ENCODE results near the gene TEAD2.
"Not testable (repeated sequence)": the region's sequence is repeated elsewhere in the genome, so short reads cannot be mapped to it uniquely, and the experiment has no call there.

The TEAD2 gene

DNA sequence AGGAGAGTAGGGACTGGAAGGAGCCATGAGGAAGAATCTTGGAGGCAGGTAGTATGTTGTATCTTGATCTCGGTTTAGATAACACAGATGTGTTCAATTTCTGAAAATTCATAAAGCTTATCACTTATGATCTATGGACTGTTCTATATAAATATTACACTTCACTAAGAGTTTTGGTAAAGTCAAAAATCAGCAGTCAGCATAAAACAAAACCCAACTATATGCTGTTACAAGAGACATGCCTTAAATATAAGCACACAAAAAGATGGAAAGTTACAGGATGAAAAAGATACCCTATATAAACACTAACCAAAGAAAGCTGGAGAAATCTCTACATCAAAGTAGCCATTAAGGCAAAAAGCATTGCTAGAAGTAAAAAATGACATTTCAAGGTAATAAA lies 21.4 kb upstream of the TEAD2 start:
- no peak for DNase-seq

- no peak for DNase-seq
Observed at GRCh38 chr19:49382639-49383038, 20.4 kb upstream of the TEAD2 start.

DNA sequence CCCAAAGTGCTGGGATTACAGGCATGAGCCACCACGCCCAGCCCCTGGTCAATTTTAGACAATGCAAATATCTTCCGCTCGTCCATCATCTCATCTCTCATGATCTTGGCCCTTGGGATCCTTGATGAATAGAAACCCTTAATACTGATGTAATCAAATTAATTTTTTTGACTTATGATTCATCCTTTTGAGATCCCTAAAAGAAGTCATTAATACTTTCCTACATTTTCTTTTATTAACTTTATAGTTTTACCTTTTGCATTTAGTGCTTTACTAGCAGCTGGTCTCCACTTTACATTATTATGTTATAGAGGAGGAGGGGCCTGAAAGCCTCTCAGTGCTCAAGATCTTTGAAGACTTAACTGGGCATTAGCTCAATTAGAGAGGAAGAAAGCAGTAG lies 18.2 kb upstream of the TEAD2 start:
- no peak for DNase-seq

- DNase-seq, result no peak
Observed at GRCh38 chr19:49378512-49378911, 16.3 kb upstream of the TEAD2 start.

- DNase-seq, result no peak
Observed at GRCh38 chr19:49374665-49375434, 12.6 kb upstream of the TEAD2 start.

DNA sequence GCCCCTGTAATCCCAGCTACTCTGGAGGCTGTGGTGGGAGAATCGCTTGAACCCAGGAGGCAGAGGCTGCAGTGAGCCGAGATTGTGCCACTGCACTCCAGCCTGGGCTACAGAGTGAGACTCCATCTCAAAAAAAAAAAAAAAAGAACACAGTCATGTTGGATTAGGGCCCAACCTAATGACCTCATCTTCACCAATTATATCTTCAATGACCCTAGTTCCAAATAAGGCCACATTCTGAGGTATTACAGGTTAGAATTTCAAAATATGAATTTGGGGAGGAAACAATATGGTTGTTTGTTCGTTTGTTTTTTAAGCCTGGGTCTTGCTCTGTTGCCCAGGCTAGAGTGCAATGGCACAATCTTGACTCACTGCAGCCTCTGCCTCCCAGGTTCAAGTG lies 11.0 kb upstream of the TEAD2 start:
- DNase-seq, result not testable (repeated sequence)

DNA sequence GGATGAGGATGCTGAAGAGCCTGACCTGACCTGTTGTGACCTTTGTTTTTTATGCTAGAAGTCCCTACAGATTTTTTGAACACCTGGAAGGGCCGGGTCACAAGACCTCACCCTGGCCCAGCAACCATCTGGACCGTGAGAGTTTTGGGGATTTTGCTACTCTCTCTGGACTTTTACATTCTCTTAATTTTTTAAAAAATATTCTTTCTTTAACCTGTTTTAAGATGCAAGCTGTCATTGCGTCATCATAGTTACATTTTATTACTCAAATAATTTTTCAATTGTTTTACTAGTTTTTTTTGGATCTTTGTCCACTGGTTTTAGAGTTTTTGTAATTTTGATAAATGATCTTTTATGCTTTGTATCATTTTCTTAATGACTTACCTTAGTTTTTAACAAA lies 9.0 kb upstream of the TEAD2 start:
- no peak for DNase-seq

DNA sequence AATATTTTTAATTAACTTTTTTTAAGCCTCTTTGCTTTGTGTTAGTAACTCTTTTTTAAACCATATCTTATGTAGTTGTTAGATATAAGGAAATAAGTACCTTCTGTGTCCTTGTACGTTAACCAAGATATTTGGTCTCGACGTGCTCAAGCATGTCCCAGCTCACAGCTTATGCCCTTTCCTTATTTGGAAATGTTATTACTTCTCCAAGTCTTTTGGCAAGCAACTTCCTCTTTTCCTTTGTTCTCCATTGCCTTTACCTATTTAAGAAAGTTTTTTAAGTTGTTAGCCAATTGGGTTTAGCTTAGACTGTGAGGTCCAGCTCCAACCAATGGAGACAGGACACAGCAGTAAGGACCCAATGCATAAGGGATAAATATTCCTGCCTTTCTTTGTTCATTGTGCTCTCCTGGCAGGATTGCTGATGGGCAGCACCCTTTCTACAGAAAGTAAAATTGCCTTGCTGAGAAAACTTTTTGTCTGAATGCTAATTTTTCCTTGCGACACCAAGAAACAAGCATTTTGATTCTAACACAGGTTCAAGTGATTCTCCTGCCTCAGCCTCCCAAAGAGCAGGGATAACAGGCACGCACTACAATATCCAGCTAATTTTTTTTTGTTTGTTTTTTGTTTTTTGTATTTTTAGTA lies 6.6 kb upstream of the TEAD2 start:
- DNase-seq, result no peak

DNA sequence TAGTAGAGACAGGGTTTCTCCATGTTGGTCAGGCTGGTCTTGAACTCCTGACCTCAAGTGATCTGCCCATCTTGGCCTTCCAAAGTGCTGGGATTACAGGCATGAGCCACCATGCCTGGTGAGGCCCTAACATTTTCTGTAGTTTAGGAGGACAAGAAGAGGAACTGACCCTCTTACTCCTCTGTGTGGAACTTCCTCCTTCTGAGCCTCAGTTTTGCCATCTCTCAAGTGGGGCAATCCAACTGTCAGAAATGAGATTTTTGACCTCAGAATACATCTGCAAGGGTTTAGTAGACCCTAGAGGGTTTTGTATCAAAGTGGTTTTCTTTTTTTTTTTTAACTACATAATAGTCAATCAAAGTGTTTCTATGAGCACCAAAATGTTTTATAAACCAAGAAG lies 3.9 kb upstream of the TEAD2 start:
- no peak for DNase-seq

GRCh38 chr19:49364083-49364737 lies 2.0 kb upstream of the TEAD2 start:
- DNase-seq, result no peak

DNA sequence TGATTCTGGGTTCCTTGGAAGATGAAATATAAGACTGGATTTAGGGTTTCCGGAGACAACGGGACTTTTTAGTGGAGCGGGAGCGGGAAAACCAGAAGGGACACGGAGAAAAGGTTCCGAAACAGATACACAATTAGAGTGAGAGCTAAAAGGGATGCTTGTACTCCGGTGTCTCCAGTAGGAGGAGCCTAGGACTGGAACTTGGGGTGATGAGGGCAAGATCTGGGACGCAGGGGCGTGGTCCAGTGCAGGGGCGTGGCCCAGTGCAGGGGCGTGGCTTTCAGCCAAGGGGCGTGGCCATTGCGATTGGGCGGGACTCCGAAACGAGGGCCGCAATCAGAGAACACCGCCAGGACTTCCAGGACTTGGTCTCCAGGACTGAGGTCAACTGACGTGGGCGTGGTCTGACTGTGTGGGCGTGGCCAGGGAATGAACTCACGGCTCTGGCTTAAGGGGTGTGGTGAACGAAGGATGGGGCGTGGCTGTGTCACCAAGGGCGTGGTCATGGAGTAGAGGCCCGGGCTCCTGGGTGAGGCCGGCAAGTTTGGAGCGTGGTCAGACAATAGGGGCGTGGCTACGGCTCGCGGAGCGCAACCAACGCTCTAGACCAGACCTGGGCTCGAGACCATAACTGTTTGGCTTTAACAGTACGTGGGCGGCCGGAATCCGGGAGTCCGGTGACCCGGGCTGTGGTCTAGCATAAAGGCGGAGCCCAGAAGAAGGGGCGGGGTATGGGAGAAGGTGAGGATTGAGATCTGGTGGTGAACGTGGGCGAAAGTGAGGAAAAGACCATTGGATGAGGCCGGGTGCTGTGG lies 1.3 kb upstream of the TEAD2 start, which contains the start of gene DKKL1:
Gene DKKL1, plus strand, starts transcription at position 610 of the 815 bp plus-strand sequence. Its CDS starts 122 bp downstream, at position 732.
- DNase-seq, result no peak

DNA sequence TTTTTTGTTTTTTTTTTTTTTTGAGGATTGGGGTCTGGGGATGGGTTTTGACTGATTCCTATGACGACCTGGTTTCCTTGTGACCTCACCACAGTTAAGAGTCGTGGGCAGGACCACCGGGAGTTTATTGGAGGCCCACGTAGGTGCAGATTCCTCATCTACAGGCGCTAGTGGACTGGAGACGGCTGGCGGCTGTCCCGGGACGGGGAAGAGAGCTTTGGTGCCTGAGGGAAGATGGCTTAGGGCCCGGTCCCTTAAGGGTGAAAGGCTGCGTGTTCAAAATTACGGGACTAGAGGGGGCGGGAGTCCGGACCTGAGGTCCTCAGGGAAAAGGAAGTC lies 682 bp upstream of the TEAD2 start:
- DNase-seq, result no peak

- no peak for DNase-seq
Observed at GRCh38 chr19:49361438-49362047, 673 bp downstream of the TEAD2 start.

DNA sequence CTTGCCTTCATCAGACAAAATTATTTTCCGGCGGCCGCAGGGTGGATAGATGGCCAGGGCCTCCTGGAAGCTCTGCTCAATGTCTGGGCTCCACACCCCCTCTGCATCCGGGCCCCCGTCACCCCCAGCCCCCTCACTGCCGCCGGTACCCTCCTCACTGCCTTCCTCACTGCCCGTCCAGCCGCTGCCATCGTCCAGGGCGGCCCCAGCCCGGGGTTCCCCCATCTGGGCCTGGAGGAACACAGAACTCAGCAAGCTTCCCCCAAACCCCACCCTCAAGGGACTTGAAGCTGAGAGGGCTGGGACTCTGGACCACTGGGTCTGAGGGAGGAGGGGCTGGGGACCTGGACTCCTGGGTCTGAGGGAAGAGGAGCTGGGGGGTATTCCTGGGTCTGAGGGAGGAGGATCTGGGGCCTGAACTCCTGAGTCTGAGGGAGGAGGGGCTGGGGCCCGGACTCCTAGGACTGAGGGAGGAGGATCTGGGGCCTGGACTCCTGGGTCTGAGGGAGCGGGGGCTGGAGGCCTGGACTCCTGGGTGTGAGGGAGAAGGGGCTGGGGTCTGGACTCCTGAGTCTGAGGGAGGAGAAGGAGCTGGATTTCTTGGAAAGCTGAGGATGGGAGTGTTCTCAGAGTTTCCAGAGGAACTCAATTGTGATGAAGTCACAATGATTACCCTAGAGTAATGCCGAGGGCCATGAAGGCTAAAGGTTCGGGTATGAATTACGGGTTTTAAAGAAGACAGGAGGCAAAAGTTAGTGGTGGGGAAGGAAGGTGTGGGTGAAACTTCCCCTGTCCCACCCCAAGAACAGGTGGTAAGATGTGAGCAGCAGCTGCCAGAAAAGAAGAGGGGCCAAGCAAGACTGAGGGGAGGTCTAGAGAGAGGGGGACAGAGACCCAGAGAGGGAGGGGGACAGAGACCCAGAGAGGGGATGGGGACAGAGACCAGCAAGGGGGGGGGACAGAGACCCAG lies 2.1 kb downstream of the TEAD2 start:
- DNase-seq, result no peak

GRCh38 chr19:49357186-49357585 lies 5.0 kb downstream of the TEAD2 start:
- DNase-seq, result no peak

DNA sequence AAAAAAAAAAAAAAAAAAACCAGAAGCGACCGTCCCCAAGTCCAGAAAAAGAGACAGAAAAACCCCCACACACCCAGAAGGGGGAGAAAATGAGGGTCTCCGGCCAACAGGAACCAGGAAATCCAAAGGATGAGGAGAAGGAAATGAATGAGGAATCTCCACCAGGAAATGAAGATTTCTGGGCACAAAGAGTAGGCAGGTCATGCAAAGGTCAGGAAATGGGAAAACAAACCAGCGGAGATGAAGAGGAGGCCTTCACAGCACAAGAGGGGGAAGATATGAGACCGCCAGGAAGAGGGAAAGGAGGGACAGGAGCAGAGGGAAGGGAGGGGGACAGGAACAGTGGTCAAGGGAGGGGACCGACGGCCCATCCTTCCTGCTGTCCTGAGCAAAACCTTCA lies 5.8 kb downstream of the TEAD2 start:
- no peak for DNase-seq

GRCh38 chr19:49355909-49356353 lies 6.3 kb downstream of the TEAD2 start:
- DNase-seq, result no peak

GRCh38 chr19:49349567-49349966 lies 12.6 kb downstream of the TEAD2 start:
- DNase-seq, result no peak

GRCh38 chr19:49348305-49349189 lies 13.7 kb downstream of the TEAD2 start:
- no peak for DNase-seq

DNA sequence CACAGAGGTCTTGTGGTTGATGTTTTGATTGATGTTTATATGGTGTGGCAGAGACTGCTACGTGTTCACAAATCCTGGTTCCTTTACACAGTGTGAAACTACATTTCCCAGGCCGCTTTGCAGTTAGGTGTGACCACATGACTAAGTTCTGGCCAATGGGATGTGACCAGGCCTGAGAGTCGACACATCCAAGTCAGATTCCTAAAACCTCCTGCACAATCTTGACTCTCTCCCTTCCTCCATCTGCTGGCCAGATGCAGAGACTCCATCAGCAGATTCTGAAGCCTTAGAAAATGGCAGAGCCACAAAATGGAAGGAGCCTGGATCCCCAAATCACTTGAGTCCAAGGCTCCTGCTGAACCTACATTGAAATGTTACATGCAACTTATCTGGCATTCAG lies 14.4 kb downstream of the TEAD2 start:
- no peak for DNase-seq

- no peak for DNase-seq
Observed at GRCh38 chr19:49347191-49347590, 15.0 kb downstream of the TEAD2 start.

Data from SIG-M5 (cell line).